GM21717 (cell line): ENCODE data around the gene SPECC1L.
"Not testable (repeated sequence)": the region's sequence is repeated elsewhere in the genome, so short reads cannot be mapped to it uniquely, and the experiment has no call there.

Experiments used
- ATAC-seq: cut with Tn5 transposase; IDR thresholded peaks from one replicate; pipeline ENCODE4 v1.9.1; 2021; ENCODE audit warnings: mild to moderate bottlenecking, moderate library complexity; ENCODE audit not compliant: unreplicated experiment

SPECC1L gene

DNA sequence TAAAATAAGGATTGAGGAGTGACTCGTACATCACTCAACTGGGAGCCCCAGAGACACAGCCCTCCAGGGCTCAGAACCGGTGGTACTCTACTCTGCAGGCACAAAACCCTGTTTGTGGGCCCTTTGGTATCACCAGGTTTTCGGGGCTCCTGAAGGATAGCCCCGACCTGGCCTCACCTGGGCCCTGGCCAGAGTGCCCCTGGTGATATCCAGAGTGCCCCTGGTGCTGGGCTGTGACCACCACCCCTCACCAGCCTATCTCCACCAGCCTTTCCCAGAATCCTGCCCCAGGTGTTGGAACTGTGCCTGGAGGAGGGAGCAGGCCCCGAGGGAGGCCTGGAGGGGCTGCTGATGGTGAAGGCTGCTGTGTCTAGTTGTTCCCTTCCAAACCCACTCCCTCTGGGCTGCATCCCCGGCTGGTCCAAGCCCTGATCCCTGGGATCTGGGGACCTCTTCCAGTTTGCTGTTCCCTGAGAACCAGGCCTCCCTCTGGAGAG is 23.6 kb upstream of the SPECC1L start:
- ATAC-seq: no peak

DNA sequence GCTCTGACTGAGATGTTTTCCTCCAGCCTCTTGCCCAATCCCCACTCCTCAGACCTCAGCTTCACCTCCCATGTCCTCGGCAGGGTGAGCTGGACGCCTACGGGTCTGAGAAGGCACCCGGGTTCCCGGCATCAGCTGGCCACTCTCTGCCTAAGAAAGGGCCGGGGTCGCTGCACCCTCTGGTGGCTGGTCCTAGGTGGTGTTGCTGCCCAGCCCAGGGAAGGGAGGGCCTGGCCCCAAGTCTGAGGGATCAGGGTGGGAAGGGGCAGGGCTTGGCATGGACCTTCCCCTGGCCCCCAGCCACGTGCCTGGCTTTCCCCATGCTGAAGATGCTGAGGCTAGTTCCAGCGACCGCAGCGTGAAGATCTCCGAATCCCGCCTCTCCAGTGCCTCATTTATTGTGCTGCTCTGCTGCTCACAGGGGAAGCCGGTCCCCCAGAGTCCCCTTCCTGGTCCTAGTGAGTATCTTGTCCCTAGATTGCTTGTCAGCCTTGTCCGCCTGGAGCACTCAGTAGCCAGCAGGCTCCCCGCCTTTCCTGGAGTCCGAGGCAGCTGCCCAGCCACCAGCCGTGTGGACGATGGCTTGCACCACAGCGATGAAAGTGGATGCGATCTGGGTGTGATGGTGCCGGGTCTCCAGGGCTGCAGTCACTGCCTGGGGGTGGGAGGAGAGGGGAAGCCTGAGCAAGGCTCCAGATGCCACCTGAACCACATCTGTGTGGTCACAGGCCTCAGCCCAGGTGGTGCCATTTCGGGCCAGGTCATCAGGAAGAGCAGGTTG is 22.9 kb upstream of the SPECC1L start:
- ATAC-seq: no peak

- not testable (repeated sequence) for ATAC-seq
These were observed 22.0 kb upstream of the SPECC1L start for GRCh38 chr22:24248611-24249010.

- not testable (repeated sequence) for ATAC-seq
These were observed 21.2 kb upstream of the SPECC1L start for GRCh38 chr22:24249413-24249812.

DNA sequence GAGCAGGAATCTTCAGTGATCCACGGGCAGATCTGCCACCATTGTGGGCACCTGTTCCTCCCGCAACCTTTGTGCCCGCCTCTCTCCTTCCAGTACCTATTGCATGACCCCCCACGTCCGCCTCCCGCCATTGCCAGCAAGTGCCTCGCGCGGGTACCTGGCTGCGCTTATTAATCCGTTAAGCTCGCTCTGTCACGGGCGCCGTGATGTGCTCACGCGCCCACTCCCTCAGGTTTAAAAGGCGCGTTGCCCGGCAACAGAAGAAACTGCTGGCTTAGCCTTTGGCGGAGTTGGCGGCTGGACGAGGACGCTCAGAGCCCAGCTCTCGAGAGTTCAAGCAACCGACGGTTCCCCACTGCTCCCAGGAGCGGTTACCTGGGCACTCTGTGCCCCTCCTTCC is 19.3 kb upstream of the SPECC1L start:
- not testable (repeated sequence) for ATAC-seq

DNA sequence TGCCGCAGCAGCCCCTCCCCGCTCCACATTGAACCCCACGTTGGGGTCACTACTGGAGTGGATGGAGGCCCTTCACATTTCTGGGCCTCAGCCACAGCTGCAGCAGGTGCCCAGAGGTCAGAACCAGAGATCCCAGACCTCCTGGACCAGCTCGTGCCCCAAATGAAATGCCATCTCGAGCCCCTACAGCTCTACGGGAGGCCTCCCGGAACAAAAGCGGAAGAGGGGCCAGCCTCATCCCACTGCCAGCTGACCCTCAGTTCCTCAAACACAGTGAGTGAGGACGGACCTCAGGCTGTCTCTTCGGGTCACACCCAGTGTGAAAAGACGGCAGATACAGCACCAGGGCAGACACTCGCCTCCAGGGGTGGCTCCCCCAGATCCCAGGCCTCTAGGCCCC is 17.5 kb upstream of the SPECC1L start:
- not testable (repeated sequence) for ATAC-seq

GRCh38 chr22:24256136-24256535 is 14.5 kb upstream of the SPECC1L start:
- not testable (repeated sequence) for ATAC-seq

DNA sequence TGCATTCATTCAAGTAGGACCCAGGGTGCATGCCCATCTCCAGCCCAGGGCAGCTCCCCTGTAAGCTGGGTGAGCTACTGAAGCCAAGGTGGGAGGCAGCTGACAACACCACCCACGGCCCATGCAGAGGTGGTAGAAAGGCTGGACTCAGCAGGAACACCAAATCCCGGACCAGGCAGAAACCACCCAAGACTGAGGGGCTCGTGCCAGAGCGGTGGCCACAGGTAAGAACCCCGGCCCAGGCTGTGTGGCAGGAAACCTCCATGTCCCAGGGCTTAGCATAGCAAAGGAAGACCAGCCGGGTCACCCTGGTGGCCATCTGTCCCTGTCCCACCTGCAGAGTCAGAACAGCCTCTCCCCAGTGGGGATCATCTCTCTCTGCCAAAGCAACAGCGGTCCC is 13.9 kb upstream of the SPECC1L start:
- ATAC-seq: not testable (repeated sequence)

DNA sequence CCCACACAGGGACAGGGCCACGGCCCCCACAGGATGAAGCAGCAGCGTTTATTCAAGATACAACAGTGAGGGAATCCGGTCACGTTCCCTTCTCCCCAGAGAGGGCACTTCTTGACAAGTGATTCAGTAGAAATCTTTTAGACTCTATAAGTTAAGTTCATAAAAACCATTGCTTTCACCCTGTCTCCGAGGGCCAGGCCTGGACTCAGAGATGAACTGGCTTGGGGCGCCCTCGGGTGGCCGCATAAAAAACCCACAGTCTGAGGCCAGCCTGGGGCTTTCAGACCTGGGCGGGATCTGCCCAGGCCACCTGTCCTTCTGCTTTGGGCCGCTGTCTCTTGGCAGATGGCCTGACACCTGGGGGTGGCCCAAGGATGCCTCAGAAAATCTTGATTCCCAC is 11.2 kb upstream of the SPECC1L start:
- not testable (repeated sequence) for ATAC-seq

DNA sequence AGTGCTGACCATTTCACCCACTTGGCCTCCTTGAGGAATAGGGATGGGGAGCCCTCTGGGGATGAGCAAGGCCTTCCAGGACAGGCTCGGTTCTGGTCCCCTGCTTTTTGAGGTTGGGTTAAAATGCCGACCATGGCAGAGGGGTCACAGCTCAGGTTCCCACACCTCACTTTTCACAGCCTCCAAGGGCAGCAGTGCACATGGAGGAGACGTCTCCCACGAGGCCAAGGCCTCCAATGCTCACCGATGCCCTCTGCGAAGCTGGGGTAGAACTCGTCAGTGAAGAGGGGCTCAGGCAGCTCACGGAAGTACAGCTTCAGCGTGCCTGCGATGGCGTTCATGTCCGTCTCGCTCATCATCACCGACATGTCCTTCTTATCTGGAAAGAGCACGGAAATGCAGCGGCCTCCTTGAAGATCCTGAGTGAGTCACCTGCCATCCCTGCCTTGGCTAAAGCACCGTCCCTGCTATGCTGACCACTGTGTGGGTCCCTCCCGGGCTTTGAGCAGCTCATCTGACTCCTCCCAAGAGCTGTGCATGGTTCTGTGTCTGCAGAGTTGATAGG is 8.4 kb upstream of the SPECC1L start:
- not testable (repeated sequence) for ATAC-seq

DNA sequence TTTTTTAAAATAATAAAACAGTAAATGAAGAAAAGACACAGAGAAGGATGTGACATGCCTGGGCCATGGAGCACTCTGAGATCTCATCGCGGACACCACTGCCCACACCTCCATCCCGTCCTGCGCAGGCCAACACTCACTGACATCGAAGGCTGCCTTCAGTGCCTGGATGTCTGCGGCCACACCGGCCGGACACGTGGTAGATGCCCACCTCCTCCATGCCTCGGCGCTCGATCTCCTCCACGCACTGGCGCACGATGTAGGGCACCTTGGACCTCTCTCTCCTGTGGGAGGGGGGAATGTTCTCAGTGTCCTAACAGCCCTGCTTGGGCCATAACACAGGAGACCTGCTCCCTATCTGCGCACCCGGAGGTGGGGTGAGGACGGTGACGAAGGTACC is 7.2 kb upstream of the SPECC1L start:
- not testable (repeated sequence) for ATAC-seq

- not testable (repeated sequence) for ATAC-seq
These were observed 6.2 kb upstream of the SPECC1L start for GRCh38 chr22:24264329-24264896.

- ATAC-seq: no peak
These were observed 4.9 kb upstream of the SPECC1L start for GRCh38 chr22:24265734-24266133.

- not testable (repeated sequence) for ATAC-seq
These were observed 4.1 kb upstream of the SPECC1L start for GRCh38 chr22:24266495-24266894.

DNA sequence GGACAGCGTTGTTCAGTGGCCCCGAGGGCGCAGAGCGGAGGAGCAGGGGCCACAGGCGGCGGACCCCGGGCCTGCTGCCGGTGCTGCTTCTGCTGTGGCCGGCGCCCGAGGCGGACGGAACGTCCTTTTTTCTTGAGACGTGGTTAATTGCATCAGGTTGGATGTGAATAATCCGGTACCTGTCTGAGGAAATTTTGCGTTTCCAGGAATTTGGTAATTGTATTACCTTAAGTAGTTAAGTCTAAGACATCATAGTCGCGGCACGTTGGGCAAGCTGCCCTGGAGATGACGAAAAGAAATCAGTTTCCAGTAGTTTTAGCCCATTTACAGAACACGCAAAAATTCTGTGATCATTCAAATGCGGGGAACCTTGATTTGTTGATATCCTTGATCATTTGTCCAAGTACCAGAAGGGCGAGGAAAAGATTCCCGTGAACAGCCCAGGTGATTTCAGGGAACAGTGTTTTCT is 789 bp downstream of the SPECC1L start:
- no peak for ATAC-seq

DNA sequence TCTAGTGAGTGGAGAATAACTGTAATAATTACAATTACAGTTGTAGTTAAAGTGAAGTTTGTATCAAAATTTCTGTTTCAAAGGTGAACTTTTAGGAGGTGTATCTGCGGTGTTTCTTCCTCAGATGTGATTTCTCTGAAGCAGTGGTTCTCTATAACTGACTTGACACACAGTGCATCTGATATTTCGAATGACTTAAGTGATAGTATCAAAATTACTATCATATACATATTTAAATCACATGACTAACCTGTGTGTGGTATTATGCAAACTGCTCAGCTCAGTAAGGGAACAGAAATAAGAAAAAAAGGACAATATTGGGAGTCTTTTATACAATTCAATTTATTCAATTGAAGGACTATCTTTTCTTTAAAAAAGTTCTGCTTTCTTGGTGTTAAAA is 2.4 kb downstream of the SPECC1L start:
- not testable (repeated sequence) for ATAC-seq

DNA sequence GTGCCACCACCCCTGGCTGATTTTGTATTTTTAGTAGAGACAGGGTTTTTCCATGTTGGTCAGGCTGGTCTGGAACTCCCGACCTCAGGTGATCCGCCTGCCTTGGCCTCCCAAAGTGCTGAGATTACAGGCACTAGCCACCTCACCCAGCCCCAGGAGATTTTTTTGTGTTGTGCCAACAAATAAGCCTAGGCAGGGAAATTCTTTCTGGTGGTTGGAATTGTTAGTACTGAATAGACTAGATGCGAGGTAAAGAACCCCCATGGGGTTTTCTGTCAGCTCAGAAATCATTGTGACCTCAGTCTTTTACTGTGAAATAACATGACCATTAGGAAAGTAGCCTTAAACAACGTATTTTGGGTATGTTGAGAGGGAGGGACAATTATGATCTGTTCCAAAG is 3.3 kb downstream of the SPECC1L start:
- not testable (repeated sequence) for ATAC-seq

DNA sequence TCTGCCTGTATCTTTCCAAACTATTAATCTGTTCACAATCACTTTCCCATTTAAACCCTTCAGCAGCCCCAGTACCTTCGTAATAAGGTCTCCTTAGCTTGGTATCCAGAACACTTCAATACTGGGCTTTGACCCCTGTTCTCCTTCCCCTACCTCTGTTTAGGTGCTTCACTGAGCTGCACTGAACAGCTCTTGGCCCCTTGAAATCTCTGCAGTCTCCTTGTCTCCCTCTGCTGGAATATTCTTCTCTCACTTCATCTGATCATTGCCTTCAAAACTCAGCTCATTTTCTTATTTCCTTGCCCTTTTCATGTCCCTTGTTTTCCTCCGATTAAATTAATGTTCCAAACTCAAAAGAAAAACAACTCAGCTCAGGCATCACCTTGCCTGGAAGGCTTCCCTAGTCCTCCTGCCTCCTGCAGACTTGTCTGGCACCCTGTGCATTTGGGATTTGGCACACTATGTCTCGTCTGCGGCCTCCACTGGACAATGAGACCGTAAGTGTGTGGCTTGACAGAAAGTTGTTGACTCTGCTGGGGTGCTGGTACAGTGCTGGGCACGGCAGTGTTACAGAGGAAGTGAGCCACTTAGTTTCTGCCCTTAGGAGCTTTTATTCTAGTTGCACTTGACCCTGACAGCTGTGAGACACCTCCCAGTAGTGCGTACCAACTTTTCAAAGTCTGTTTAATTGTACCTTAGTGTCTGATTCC is 4.2 kb downstream of the SPECC1L start:
- not testable (repeated sequence) for ATAC-seq

GRCh38 chr22:24280363-24280762 is 9.7 kb downstream of the SPECC1L start:
- ATAC-seq: not testable (repeated sequence)

- no peak for ATAC-seq
These were observed 11.8 kb downstream of the SPECC1L start for GRCh38 chr22:24282401-24282800.

GRCh38 chr22:24284747-24285203 is 14.1 kb downstream of the SPECC1L start:
- ATAC-seq: no peak
